Naive thymus-derived CD4-positive, alpha-beta T cell (primary cell): Measurements from ENCODE around the gene SGCA. TPM values are rescaled to one million over a fixed set of nuclear protein-coding genes. Genes with fewer than 3 reads are reported as not detected.

ENCODE experiments used
- ATAC-seq: fragments of 150-1000 bp; cut with Tn5 transposase; 2 replicates; pipeline ENCODE4 v1.10.0; 2021; ENCODE audit warnings: mild to moderate bottlenecking, moderate library complexity
- CTCF ChIA-PET: fragments of 350-600 bp; sonication (Branson Sonifier 250); formaldehyde crosslinking; loops from one replicate; lab custom pipeline; 2021; ENCODE audit warnings: antibody characterized with exemption; lab: Charles Lee
- POLR2A ChIA-PET: fragments of 350-600 bp; sonication (Branson Sonifier 250); formaldehyde crosslinking; loops from one replicate; lab custom pipeline; 2021; ENCODE audit warnings: antibody characterized with exemption, inconsistent platforms; lab: Charles Lee
- DNase-seq, 9 donors: peaks; one replicate each; pipeline versions ENCODE4 v3.0.0 to v3.0.0-alpha.2; 2020 to 2022; ENCODE audit warnings: mixed read lengths in 1 of 9
- H3K27ac ChIP-seq: one replicate; pipeline ENCODE4 v1.7.0; 2013; ENCODE audit warnings: mild to moderate bottlenecking, low read depth, low read length, moderate library complexity
- H3K27me3 ChIP-seq, 2 donors: one replicate each; pipeline ENCODE4 v1.7.0; 2013; ENCODE audit warnings: low read length in 2 of 2, mild to moderate bottlenecking in 2 of 2, moderate library complexity in 2 of 2; ENCODE audit not compliant: control insufficient read depth in 2 of 2, insufficient read depth in 2 of 2
- H3K36me3 ChIP-seq, 3 experiments: 1 replicate in 2 of 3; 2 replicates in 1 of 3; pipeline ENCODE4 v1.7.0; 2013; ENCODE audit warnings: low read length in 3 of 3, mild to moderate bottlenecking in 3 of 3, moderate library complexity in 1 of 3; ENCODE audit not compliant: insufficient read depth in 3 of 3, control insufficient read depth in 2 of 3
- H3K4me1 ChIP-seq, 2 donors: one replicate each; pipeline ENCODE4 v1.7.0; 2013; ENCODE audit warnings: low read length in 2 of 2, mild to moderate bottlenecking in 2 of 2, moderate library complexity in 1 of 2; ENCODE audit not compliant: control insufficient read depth in 2 of 2, insufficient read depth in 2 of 2
- H3K4me3 ChIP-seq: 2 replicates; pipeline ENCODE4 v1.7.0; 2013; ENCODE audit warnings: mild to moderate bottlenecking, low read length
- H3K9me3 ChIP-seq, 3 experiments: 1 replicate in 2 of 3; 2 replicates in 1 of 3; pipeline ENCODE4 v1.7.0; 2013; ENCODE audit warnings: low read length in 3 of 3; ENCODE audit not compliant: control insufficient read depth in 2 of 3
- H3K27ac Mint-ChIP-seq, 9 donors: one replicate each; pipeline ENCODE4 v1.8.0; 2020 to 2022; ENCODE audit warnings: mixed read lengths in 9 of 9, mild to moderate bottlenecking in 8 of 9, moderate library complexity in 5 of 9, inconsistent platforms in 2 of 9
- H3K27me3 Mint-ChIP-seq, 5 donors: one replicate each; pipeline ENCODE4 v1.8.0; 2021 to 2022; ENCODE audit warnings: mixed read lengths in 5 of 5, mild to moderate bottlenecking in 1 of 5
- H3K36me3 Mint-ChIP-seq, 5 donors: one replicate each; pipeline ENCODE4 v1.8.0; 2020 to 2022; ENCODE audit warnings: mixed read lengths in 5 of 5, mild to moderate bottlenecking in 3 of 5, inconsistent platforms in 1 of 5
- H3K4me1 Mint-ChIP-seq, 7 donors: one replicate each; pipeline ENCODE4 v1.8.0; 2020 to 2022; ENCODE audit warnings: mixed read lengths in 7 of 7, mild to moderate bottlenecking in 3 of 7, inconsistent platforms in 1 of 7
- H3K4me3 Mint-ChIP-seq, 10 donors: one replicate each; pipeline ENCODE4 v1.8.0; 2020 to 2022; ENCODE audit warnings: mild to moderate bottlenecking in 10 of 10, mixed read lengths in 10 of 10, moderate library complexity in 6 of 10, inconsistent platforms in 2 of 10
- H3K9me3 Mint-ChIP-seq, 11 donors: one replicate each; pipeline ENCODE4 v1.8.0; 2020 to 2022; ENCODE audit warnings: mixed read lengths in 11 of 11, mild to moderate bottlenecking in 4 of 11, inconsistent platforms in 1 of 11, moderate library complexity in 1 of 11
- intact Hi-C, 2 donors: fragments of 100-400 bp; cut with micrococcal nuclease; formaldehyde crosslinking; loops; one replicate each; pipeline ENCODE4 v1.15.1; 2023
- polyA plus RNA-seq, 2 donors: library from polyadenylated mRNA; unstranded; fragments of 300-500 nt; fragmentation: Illumina TruSeq; gene quantifications; one replicate each; pipeline ENCODE4 v1.2.3, GENCODE V29; 2021
- total RNA-seq, 6 experiments: library from RNA in 5 of 6; stranded (reverse) in 5 of 6; gene quantifications; 1 replicate in 5 of 6; 2 replicates in 1 of 6; pipeline ENCODE4 v1.2.3 and lab custom pipeline; 2021 to 2026

Gene SGCA
- total and polyA plus RNA-seq, 7 experiments from 2014 or later = 0.69 TPM; not detected in 6

DNA sequence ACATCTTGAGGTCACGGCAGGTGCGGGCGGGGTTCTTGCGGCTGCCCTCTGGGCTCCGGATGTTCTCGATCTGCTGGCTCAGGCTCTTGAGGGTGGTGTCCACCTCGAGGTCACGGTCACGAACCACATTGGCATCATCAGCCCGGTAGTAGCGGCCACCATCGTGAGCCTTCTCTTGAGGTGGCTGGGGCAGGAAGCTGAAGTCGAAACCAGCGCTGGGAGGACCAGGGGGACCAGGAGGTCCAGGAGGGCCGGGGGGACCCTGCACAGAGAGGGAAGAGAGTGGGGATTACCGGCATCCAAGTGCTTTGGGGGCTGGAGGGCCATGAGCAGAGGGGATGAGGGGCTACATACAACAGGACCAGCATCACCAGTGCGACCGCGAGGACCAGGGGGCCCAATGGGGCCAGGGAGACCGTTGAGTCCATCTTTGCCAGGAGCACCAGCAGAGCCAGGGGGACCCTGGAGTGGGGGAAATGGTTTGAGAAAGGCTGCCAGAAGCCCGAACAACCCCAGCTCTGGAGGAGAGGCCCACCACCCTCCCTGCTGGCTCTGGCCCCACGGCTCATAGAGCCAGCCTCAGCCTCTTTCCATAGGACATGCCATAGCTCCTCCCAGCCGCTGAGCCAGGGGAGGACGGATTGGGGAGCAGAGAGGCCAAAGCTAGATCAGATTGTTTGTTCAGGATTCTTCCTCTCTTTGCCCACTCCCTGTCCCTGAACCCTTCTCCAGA, 21.0 kb downstream of the SGCA start:
- Mint-ChIP-seq H3K36me3 (no peaks in the 10 kb centered on the region), H3K27ac (no peak overlapping the region), H3K9me3 (no peaks in the 10 kb centered on the region), H3K27me3 (no peaks in the 10 kb centered on the region), H3K4me1 (peaks cover 8 to 24% (median 15%) of the 10 kb centered on the region in 7 donors), H3K4me3 (no peak overlapping the region)
- H3K36me3 ChIP-seq = no peaks in the 10 kb centered on the region
- no peak overlapping the region for H3K4me3 ChIP-seq
- CTCF ChIA-PET = interaction anchor here (1.7 kb wide), 1 partner anchor 13 kb away, joined by 3 read pairs; no protein-coding TSS in a partner anchor
- ATAC-seq (no peak), DNase-seq (no peak)
- POLR2A ChIA-PET = no interaction called here
- no peaks in the 10 kb centered on the region for H3K27me3 ChIP-seq
- intact Hi-C loops = no loop called here
- no peak overlapping the region for H3K27ac ChIP-seq
- H3K4me1 ChIP-seq = peaks cover 7 to 11% of the 10 kb centered on the region in 2 donors
- no peaks in the 10 kb centered on the region for H3K9me3 ChIP-seq

DNA sequence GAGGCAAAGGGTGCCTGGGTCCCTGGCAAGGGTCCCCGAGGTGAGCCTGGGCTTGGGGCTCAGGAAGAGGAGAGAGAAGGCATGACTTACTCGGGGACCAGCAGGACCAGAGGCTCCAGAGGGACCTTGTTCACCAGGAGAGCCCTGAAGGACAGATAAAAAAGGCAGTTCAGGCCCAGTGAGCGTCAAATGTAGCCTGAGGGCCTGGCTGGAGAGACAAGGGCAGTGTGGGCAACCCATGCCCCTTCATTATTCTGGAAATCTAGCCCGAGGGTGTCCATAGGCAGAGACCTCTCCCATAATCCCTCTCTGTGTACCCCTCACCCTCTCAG, 21.6 kb downstream of the SGCA start:
- H3K9me3 Mint-ChIP-seq = no peaks in the 10 kb centered on the region
- no peaks in the 10 kb centered on the region for H3K27me3 ChIP-seq
- H3K4me1 ChIP-seq = peaks cover 7 to 11% of the 10 kb centered on the region in 2 donors
- CTCF ChIA-PET = interaction anchor here (1.1 kb wide), 1 partner anchor 70 kb away, joined by 3 read pairs; no protein-coding TSS in a partner anchor
- intact Hi-C loops = no loop called here
- no peaks in the 10 kb centered on the region for H3K9me3 ChIP-seq
- H3K4me3 ChIP-seq = no peak overlapping the region
- no peaks in the 10 kb centered on the region for H3K27me3 Mint-ChIP-seq
- no peak overlapping the region for H3K27ac Mint-ChIP-seq
- POLR2A ChIA-PET = no interaction called here
- peaks cover 8 to 24% (median 15%) of the 10 kb centered on the region in 7 donors for H3K4me1 Mint-ChIP-seq
- ATAC-seq = no peak
- no peaks in the 10 kb centered on the region for H3K36me3 ChIP-seq
- H3K27ac ChIP-seq = no peak overlapping the region
- no peak for DNase-seq
- no peaks in the 10 kb centered on the region for H3K36me3 Mint-ChIP-seq
- H3K4me3 Mint-ChIP-seq = no peak overlapping the region

DNA sequence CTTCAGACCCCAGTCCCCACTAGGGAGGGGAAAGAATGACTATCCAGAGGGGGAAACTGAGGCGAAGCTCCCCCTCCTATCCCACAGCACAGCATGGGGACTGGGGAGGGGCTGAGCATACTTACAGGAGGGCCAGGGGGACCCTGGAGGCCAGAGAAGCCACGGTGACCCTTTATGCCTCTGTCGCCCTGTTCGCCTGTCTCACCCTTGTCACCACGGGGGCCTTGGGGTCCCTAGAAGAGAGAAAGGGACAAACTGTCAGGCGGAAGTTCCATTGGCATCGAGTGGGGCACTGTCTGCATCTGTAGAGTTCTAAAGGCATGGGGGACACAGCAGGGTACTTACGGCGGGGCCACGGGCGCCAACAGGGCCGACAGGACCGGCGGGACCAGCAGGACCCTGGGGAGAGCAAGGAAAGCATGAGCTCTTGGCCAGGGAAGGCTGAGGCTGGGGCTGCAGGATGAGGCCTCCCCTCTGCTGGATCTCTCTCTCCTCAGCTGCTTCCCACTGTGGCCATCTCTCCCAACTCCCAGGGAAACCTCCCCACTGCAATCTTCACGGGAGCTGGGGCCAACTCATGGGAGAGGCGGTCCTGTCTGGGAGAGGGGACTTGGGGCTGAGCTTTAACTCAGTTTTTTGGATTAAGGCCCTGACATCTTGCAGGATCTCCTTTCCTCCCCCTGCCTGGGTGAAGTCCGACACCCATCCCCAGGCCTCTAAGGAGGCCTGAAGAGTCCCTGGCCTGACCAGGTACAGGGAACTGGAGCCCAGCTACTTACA, 22.1 kb downstream of the SGCA start:
- Mint-ChIP-seq H3K27me3 (no peaks in the 10 kb centered on the region), H3K27ac (no peak overlapping the region), H3K4me3 (no peak overlapping the region), H3K9me3 (no peaks in the 10 kb centered on the region), H3K36me3 (no peaks in the 10 kb centered on the region), H3K4me1 (peaks cover 8 to 20% (median 11%) of the 10 kb centered on the region in 7 donors)
- Histone ChIP-seq H3K27me3 (no peaks in the 10 kb centered on the region), H3K27ac (no peak overlapping the region), H3K4me3 (no peak overlapping the region), H3K4me1 (peaks cover 7 to 11% of the 10 kb centered on the region in 2 donors), H3K36me3 (no peaks in the 10 kb centered on the region), H3K9me3 (no peaks in the 10 kb centered on the region)
- ChIA-PET POLR2A (no interaction called here), CTCF (interaction anchor here (0.5 to 1.1 kb wide), 3 partner anchors 12 to 71 kb away, joined by 3 to 7 read pairs (median 3); no protein-coding TSS in a partner anchor)
- intact Hi-C loops = no loop called here
- ATAC-seq (no peak), DNase-seq (no peak)

DNA sequence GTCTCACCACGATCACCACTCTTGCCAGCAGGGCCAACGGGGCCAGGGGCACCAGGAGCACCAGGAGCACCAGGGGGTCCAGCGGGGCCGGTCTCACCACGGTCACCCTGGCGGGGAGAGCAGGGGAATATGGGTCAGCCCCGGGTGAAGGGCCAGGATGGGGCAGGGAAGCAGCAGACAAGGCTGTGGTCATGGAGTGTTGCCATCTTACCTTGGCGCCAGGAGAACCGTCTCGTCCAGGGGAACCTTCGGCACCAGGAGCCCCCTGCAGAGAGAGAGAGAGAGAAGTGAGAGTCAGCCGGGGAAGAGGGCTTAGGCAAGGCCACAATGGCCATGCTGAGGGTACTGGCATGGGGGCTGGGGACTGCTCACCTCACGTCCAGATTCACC, 22.7 kb downstream of the SGCA start:
- Mint-ChIP-seq H3K36me3 (no peaks in the 10 kb centered on the region), H3K27ac (no peak overlapping the region), H3K9me3 (no peaks in the 10 kb centered on the region), H3K27me3 (no peaks in the 10 kb centered on the region), H3K4me3 (no peak overlapping the region), H3K4me1 (peaks cover 6 to 14% (median 8%) of the 10 kb centered on the region in 7 donors)
- intact Hi-C loops = no loop called here
- Histone ChIP-seq H3K27me3 (no peaks in the 10 kb centered on the region), H3K4me3 (no peak overlapping the region), H3K27ac (no peak overlapping the region), H3K9me3 (no peaks in the 10 kb centered on the region), H3K4me1 (peaks cover 5 to 8% of the 10 kb centered on the region in 2 donors), H3K36me3 (no peaks in the 10 kb centered on the region)
- POLR2A ChIA-PET = no interaction called here
- ATAC-seq (no peak), DNase-seq (no peak)
- CTCF ChIA-PET = interaction anchor here (1.0 to 1.1 kb wide), 2 partner anchors 20 to 71 kb away, joined by 3 to 7 read pairs; no protein-coding TSS in a partner anchor

DNA sequence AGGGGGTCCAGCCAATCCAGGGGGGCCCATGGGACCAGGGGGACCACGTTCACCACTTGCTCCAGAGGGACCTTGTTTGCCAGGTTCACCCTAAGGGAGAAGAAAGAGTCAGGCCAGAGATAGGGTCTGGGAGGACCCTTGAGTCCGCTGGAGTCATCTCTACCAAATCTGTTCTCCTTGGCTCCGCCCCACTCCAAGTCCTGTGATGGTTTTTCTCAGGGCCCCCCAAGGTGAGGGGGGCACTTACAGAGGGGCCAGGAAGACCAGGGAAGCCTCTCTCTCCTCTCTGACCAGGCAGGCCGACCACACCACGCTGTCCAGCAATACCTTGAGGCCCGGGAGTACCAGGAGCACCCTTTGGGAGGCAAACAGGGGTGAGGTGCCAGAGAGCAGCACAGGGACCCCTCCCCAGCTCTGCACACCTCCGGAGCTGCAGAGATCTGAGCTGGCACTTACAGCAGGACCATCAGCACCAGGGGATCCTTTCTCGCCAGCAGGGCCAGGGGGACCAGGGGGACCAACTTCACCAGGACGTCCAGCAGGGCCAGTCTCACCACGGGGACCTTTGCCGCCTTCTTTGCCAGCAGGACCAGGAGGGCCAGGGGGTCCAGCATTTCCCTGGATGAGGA, 23.2 kb downstream of the SGCA start:
- no peak overlapping the region for H3K27ac Mint-ChIP-seq
- peaks cover under 1 to 9% (median 3%) of the 10 kb centered on the region in 7 donors for H3K4me1 Mint-ChIP-seq
- Histone ChIP-seq H3K4me3 (no peak overlapping the region), H3K36me3 (no peaks in the 10 kb centered on the region), H3K4me1 (peaks cover 2% of the 10 kb centered on the region in 2 donors), H3K27ac (no peak overlapping the region), H3K27me3 (no peaks in the 10 kb centered on the region), H3K9me3 (no peaks in the 10 kb centered on the region)
- H3K27me3 Mint-ChIP-seq = no peaks in the 10 kb centered on the region
- intact Hi-C loops = no loop called here
- no peaks in the 10 kb centered on the region for H3K36me3 Mint-ChIP-seq
- H3K4me3 Mint-ChIP-seq = no peak overlapping the region
- ChIA-PET POLR2A (no interaction called here), CTCF (no interaction called here)
- ATAC-seq (no peak), DNase-seq (no peak)
- no peaks in the 10 kb centered on the region for H3K9me3 Mint-ChIP-seq

DNA sequence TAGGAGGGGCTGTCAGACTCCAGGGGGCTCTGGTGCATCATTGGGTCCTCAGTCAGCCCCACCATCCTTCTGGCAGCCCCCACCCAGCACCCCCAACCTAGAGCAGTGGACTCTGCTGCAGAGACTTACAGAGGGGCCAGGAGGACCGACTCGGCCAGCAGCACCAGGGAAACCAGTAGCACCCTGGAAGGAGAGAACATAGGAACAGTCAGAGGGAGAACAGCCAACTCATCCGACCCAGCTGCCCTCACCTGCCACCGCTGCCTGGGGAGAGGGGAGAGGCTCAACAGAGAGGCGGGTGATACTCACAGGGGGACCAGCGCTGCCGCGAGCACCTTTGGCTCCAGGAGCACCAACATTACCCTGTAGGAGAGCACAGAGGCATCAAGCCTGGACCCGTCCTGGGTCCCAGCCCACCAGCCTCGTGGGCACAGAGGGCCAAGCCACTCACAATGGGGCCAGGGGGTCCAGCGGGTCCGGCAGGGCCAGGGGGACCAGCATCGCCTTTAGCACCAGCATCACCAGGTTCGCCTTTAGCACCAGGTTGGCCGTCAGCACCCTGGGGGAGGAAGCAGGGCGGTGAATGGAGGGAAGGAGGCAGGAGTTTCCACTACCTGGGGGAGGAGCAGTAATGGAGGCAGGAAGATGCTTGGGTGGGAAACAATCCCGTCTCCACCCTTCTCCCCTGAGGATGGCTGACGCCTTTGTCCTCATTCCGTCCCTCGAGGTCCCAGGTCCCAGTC, 23.9 kb downstream of the SGCA start:
- Histone ChIP-seq H3K27ac (no peak overlapping the region), H3K36me3 (no peaks in the 10 kb centered on the region), H3K9me3 (no peaks in the 10 kb centered on the region), H3K4me1 (no peaks in the 10 kb centered on the region), H3K4me3 (no peak overlapping the region), H3K27me3 (no peaks in the 10 kb centered on the region)
- H3K36me3 Mint-ChIP-seq = no peaks in the 10 kb centered on the region
- no peak overlapping the region for H3K27ac Mint-ChIP-seq
- H3K4me3 Mint-ChIP-seq = no peak overlapping the region
- no peaks in the 10 kb centered on the region for H3K27me3 Mint-ChIP-seq
- CTCF ChIA-PET = no interaction called here
- no peak for ATAC-seq
- H3K9me3 Mint-ChIP-seq = no peaks in the 10 kb centered on the region
- no peak for DNase-seq
- POLR2A ChIA-PET = no interaction called here
- intact Hi-C loops = no loop called here
- H3K4me1 Mint-ChIP-seq = peaks cover 0 to 2% (median 0%) of the 10 kb centered on the region in 7 donors
